ENCODE measurements around the gene SCAPER.
A peak's percentile ranks its signal among the peaks of the same experiment; 100 is the strongest.

The SCAPER gene

DNA sequence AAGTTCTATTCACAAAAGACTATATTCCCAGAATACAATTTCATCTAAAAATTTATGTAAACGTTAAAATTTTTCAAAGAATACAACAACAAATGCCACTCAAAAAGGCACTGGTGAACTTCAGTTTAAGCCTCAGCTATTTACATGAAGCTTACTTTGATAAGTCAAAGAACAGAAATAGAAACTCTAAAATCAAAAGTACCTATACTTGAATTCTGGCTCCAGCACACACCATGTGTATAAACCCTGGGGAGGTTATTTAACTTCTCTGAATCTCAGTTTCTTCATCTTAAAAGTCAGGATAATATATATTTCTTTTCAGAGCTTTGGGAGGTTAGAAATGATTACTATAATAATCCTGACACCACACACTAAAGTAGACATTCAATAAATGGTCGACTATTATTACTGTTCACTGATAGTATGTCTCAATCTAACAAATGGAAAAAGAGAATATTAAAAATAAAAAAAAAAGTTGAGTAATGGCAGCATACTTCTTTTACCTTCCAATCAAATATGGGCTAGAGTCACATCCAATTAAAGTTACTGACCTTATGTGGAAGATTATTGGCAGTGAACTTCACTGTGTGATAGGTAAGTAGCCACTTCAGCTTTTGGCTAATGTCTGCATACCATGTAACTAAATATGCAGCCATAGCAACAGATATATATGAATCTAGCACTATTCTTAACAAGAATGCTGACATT, 320.1 kb downstream of the SCAPER start:
- H4K20me1 ChIP-seq (ENCODE audit: insufficient read depth, low read length): no peaks in the 10 kb centered on the region
- H3K27ac ChIP-seq (ENCODE audit: low read length): no peak overlapping the region
- H3K9ac ChIP-seq (ENCODE audit: low read length): no peak overlapping the region
- H3K9me3 ChIP-seq (ENCODE audit: insufficient read depth, low read length): peaks cover 14% of the 10 kb centered on the region; the same call in 1 of the 2 replicates
- H3K4me2 ChIP-seq (ENCODE audit: low read length): no peak overlapping the region
- no peaks in the 10 kb centered on the region for H3K79me2 ChIP-seq (ENCODE audit: low read length)
- no peak overlapping the region for H2AFZ ChIP-seq (ENCODE audit: low read depth, low read length)
- peaks cover 15% of the 10 kb centered on the region for H3K4me1 ChIP-seq (ENCODE audit: low read length)
- TF ChIP-seq EZH2phosphoT487 (IDR thresholded peaks at IDR 0.05; ENCODE audit: low read depth): no peak
- TF ChIP-seq, protein P1, sequence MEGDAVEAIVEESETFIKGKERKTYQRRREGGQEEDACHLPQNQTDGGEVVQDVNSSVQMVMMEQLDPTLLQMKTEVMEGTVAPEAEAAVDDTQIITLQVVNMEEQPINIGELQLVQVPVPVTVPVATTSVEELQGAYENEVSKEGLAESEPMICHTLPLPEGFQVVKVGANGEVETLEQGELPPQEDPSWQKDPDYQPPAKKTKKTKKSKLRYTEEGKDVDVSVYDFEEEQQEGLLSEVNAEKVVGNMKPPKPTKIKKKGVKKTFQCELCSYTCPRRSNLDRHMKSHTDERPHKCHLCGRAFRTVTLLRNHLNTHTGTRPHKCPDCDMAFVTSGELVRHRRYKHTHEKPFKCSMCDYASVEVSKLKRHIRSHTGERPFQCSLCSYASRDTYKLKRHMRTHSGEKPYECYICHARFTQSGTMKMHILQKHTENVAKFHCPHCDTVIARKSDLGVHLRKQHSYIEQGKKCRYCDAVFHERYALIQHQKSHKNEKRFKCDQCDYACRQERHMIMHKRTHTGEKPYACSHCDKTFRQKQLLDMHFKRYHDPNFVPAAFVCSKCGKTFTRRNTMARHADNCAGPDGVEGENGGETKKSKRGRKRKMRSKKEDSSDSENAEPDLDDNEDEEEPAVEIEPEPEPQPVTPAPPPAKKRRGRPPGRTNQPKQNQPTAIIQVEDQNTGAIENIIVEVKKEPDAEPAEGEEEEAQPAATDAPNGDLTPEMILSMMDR (IDR thresholded peaks at IDR 0.05; ENCODE audit: low read depth, low read length): no peak
- H3K36me3 ChIP-seq (replicated peaks; ENCODE audit: low read depth, low read length): peaks cover 5% of the 10 kb centered on the region
- no peak overlapping the region for H3K4me3 ChIP-seq (ENCODE audit: low read length)
- H3K27me3 ChIP-seq (ENCODE audit: low read depth, low read length): no peaks in the 10 kb centered on the region

DNA sequence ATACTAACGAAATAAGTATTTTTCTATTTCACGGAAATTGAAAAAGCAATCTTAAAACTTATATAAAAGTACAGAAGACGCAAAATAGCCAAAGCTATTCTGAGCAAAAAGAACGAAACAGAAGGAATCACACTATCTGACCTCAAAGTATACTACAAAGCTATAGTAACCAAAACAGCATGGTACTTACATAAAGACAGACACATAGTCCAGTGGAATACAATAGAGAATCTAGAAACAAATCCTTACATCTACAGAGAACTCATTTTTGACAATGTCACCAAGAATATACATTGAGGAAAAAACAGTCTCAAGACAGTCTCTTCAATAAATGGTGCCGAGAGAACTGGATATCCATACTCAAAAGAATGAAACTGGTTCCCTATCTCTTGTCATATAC, 322.6 kb downstream of the SCAPER start:
- H3K9me3 ChIP-seq (ENCODE audit: insufficient read depth, low read length): peaks cover 19% of the 10 kb centered on the region; the same call in 1 of the 2 replicates
- H2AFZ ChIP-seq (ENCODE audit: low read depth, low read length): no peak overlapping the region
- TF ChIP-seq, protein P1 (IDR thresholded peaks at IDR 0.05; ENCODE audit: low read depth, low read length): no peak
- no peak for TF ChIP-seq EZH2phosphoT487 (IDR thresholded peaks at IDR 0.05; ENCODE audit: low read depth)
- H4K20me1 ChIP-seq (ENCODE audit: insufficient read depth, low read length): no peaks in the 10 kb centered on the region
- peaks cover 26% of the 10 kb centered on the region for H3K4me1 ChIP-seq (ENCODE audit: low read length)
- no peak overlapping the region for H3K4me2 ChIP-seq (ENCODE audit: low read length)
- no peak overlapping the region for H3K4me3 ChIP-seq (ENCODE audit: low read length)
- H3K27me3 ChIP-seq (ENCODE audit: low read depth, low read length): no peaks in the 10 kb centered on the region
- H3K79me2 ChIP-seq (ENCODE audit: low read length): no peaks in the 10 kb centered on the region
- no peak overlapping the region for H3K27ac ChIP-seq (ENCODE audit: low read length)
- no peak overlapping the region for H3K9ac ChIP-seq (ENCODE audit: low read length)
- H3K36me3 ChIP-seq (replicated peaks; ENCODE audit: low read depth, low read length): peaks cover 5% of the 10 kb centered on the region

DNA sequence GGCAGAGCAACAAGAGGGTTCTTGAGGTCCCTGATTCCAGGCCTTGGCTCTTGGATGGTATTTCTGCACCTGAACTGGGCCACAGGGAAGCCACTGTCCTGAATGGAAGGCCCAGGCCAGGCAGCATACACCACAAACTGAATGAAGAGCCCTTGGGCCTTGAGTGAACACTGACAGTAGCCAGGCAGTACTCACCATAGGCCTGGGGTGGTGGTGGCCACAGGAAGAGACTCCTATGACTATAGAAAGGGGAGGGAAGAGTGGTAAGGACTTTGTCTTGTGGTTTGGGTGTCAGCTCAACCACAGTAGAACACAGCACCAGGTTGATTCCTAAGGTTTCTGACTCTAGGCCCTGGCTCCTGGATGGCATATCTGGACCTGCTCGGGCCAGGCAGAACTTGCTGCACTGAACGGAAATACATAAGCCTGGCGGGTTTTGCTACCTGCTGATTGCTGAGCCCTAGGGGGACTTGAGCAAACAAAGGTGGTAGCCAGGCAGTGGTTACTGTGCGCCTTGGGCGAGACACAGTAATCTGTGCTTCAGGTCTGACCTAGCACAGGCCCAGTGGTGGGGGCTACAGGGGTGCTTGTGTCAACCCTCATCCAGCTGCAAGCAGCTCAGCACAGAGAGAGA, 327.1 kb downstream of the SCAPER start:
- H3K79me2 ChIP-seq (ENCODE audit: low read length): no peaks in the 10 kb centered on the region
- TF ChIP-seq, protein P1 (IDR thresholded peaks at IDR 0.05; ENCODE audit: low read depth, low read length): no peak
- no peak for TF ChIP-seq EZH2phosphoT487 (IDR thresholded peaks at IDR 0.05; ENCODE audit: low read depth)
- peak overlapping the region; percentile 99 for H3K27ac ChIP-seq (ENCODE audit: low read length)
- H3K27me3 ChIP-seq (ENCODE audit: low read depth, low read length): no peaks in the 10 kb centered on the region
- H3K9me3 ChIP-seq (ENCODE audit: insufficient read depth, low read length): peaks cover 19% of the 10 kb centered on the region; the same call in 1 of the 2 replicates
- H3K4me1 ChIP-seq (ENCODE audit: low read length): peaks cover 55% of the 10 kb centered on the region
- no peak overlapping the region; the same call in 1 of the 2 replicates for H3K4me2 ChIP-seq (ENCODE audit: low read length)
- H4K20me1 ChIP-seq (ENCODE audit: insufficient read depth, low read length): no peaks in the 10 kb centered on the region
- no peak overlapping the region for H3K4me3 ChIP-seq (ENCODE audit: low read length)
- H3K36me3 ChIP-seq (replicated peaks; ENCODE audit: low read depth, low read length): peaks cover 5% of the 10 kb centered on the region
- H2AFZ ChIP-seq (ENCODE audit: low read depth, low read length): no peak overlapping the region
- peak overlapping the region; percentile 96; the same call in 1 of the 2 replicates for H3K9ac ChIP-seq (ENCODE audit: low read length)

DNA sequence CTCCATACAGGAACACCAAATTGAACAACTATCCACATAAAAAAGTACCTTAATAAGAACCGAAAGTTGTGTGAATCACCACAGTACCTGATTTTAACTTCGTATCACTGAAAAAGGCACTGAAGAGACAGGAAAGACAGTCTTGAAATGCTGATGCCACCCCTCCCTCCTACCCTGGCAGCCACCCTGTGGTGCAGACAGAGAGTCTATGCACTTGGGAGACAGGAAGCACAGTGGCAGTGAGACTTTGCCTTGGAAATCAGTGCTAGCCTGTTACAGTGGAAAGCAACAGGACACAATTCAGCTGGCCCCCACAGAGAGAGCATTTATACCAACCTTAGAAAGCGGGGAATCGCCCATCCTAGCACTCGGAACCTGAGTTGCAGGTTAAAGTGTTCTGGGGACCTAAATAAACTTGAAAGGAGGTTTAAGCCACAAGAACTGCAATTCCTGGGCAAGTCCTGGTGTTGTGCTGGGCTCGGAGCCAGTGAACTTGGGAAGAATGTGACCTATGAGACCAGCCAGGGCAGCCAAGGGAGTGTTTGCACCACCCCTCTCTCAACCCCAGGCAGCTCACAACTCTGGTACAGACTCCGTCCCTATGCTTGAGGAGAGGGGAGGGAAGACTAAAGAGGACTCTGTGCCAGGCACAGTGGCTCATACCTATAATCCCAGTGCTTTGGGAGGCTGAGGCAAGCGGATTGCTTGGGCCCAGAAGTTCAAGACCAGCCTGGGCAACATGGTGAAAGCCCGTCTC, 328.4 kb downstream of the SCAPER start:
- TF ChIP-seq EZH2phosphoT487 (IDR thresholded peaks at IDR 0.05; ENCODE audit: low read depth): no peak
- TF ChIP-seq, protein P1 (IDR thresholded peaks at IDR 0.05; ENCODE audit: low read depth, low read length): no peak; the same call in 1 of the 2 replicates
- H3K4me3 ChIP-seq (ENCODE audit: low read length): peak overlapping the region; percentile 61
- no peaks in the 10 kb centered on the region for H3K79me2 ChIP-seq (ENCODE audit: low read length)
- peak overlapping the region; percentile 89 for H3K4me2 ChIP-seq (ENCODE audit: low read length)
- H3K27ac ChIP-seq (ENCODE audit: low read length): peak overlapping the region; percentile 99
- H3K9ac ChIP-seq (ENCODE audit: low read length): peak overlapping the region; percentile 96
- H3K27me3 ChIP-seq (ENCODE audit: low read depth, low read length): no peaks in the 10 kb centered on the region
- peaks cover 12% of the 10 kb centered on the region; the same call in 1 of the 2 replicates for H3K9me3 ChIP-seq (ENCODE audit: insufficient read depth, low read length)
- H4K20me1 ChIP-seq (ENCODE audit: insufficient read depth, low read length): no peaks in the 10 kb centered on the region
- H3K36me3 ChIP-seq (replicated peaks; ENCODE audit: low read depth, low read length): peaks cover under 1% of the 10 kb centered on the region
- no peak overlapping the region for H2AFZ ChIP-seq (ENCODE audit: low read depth, low read length)
- peaks cover 68% of the 10 kb centered on the region for H3K4me1 ChIP-seq (ENCODE audit: low read length)

All from OCI-LY3 (cell line).